Putamen (tissue), 1 donor: Measurements from ENCODE around the gene RAB6B.
"Not testable (repeated sequence)": the region's sequence is repeated elsewhere in the genome, so short reads cannot be mapped to it uniquely, and the experiment has no call there.

Experiments used
- DNase-seq: peaks from one replicate; pipeline ENCODE4 v3.0.0-alpha.2; 2016; ENCODE audit warnings: low spot score

Gene RAB6B

GRCh38 chr3:133812872-133813271 lies 82.8 kb downstream of the RAB6B start:
- no peak for DNase-seq

DNA sequence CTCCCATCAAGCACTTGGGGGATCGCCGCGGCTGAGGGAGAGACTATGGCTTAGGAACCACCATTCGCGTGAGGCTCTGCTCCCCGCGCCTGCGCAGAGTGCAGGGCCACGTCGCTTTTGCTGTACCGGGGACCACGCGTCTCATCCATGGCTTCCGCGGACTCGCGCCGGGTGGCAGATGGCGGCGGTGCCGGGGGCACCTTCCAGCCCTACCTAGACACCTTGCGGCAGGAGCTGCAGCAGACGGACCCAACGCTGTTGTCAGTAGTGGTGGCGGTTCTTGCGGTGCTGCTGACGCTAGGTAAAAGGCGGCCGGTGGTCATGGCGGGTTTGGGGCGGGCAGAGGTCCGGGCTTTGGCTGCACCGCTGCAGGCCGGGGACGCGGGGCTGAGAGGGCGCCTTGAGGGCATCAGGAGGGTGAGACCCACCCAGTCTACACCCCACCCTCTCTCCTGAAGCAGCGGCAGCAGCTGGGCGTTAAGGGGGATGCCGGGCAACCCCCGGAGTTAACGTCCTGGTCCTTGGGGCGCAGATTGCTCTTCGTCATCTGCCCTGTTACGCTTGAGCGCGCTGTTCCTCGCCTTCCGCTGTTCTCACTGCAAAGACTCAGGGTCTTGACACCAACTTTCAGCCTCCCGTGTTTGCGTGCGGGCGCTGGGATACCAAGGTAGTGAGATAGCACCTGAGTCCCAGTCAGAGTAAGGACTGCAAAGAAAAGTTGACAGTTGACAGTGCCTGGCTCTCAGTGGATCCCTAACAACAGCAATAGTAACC lies 89.8 kb downstream of the RAB6B start, which contains the start of gene SRPRB:
Gene SRPRB, plus strand, starts transcription at position 114 of the 774 bp plus-strand sequence. Its CDS starts 34 bp downstream, at position 148.
- DNase-seq = peak; percentile 95

- DNase-seq = no peak
Observed at GRCh38 chr3:133805384-133805701, 90.3 kb downstream of the RAB6B start.

- no peak for DNase-seq
Observed at GRCh38 chr3:133804896-133805295, 90.8 kb downstream of the RAB6B start.

GRCh38 chr3:133803469-133803868 lies 92.2 kb downstream of the RAB6B start:
- no peak for DNase-seq

DNA sequence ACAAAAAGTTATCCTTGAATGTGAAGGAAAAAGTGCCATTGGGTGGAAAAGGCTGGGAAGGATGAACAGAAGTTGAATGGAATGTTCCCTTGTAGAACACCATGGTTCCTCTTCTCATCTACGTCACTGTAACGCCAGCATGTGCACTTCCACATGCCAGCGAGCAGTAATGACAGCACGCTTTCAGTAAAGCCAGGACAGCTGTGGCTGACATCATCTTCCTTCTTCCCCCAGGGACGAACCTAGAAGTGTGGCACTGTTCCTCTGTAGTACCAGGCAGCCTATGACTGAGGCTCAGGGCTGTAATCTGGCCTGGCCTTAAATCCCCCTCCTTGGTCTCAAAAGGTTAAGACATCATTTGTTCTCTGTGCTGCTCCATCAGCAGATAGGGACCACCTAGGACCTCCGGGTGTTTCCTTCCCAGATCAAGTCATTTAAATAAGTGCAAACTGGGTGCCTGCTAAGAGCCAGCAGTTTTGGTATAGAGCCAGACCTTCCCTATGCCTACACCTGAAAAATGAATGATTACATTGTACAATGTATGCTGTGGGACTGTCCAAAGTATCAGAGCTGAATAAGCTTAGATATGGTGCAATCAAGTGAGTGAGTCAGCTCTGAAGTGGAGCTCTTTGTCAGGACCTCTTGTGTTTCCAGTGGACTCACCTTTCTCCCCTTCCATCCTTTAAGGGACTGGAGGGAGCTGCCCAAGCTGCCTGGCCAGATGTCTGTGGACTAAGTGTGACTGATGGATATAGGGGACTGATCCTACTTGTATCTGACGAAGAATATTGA lies 95.7 kb downstream of the RAB6B start:
- DNase-seq = no peak

- DNase-seq = no peak
Observed at GRCh38 chr3:133797396-133798105, 98.1 kb downstream of the RAB6B start.

DNA sequence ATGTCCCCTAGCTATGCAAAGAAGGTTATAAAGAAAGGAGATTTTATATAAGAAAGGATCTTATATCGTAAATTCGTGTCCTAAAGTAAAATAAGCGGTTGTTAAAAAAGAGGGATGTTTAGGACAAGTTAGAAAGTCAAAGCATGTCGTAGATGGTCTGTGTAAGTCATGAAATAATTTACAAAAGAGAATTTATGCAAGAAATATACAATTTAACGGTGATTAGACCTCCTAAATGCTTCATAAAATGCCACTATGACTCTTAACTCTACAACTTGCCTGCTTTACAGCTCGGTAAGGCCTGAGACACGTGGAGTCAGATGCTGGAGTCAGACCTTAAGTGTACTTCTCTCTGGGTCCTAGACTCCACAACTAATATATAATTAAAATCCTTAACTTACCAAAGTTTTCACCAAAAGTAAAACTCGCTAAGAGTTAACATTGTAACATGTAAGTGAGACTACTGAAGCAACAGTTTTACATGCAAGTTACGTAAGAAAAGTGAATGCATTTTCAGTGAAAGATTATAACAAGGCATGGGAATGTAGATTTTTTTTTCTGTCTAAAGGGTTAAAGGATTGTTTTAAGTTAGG lies 103.4 kb downstream of the RAB6B start:
- DNase-seq = no peak

- no peak for DNase-seq
Observed at GRCh38 chr3:133788024-133788423, 107.7 kb downstream of the RAB6B start.

GRCh38 chr3:133783762-133784161 lies 111.9 kb downstream of the RAB6B start:
- no peak for DNase-seq

DNA sequence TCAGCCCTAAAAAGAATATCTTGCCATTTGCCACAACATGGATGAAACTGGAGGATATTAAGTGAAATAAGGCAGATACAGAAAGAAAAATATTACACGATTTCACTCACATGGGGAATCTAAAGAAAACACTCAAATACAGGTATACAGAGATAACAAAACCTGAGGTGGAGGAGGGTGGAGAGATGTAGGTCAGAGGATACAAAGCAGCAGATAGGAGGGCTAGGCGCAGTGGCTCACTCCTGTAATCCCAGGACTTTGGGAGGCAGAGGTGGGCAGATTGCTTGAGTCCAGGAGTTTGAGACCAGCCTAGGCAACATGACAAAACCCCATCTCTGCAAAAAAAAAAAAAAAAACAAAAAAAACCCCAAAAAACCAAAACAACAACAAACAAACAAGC lies 113.2 kb downstream of the RAB6B start:
- no peak for DNase-seq

GRCh38 chr3:133781570-133781969 lies 114.1 kb downstream of the RAB6B start:
- DNase-seq = no peak

DNA sequence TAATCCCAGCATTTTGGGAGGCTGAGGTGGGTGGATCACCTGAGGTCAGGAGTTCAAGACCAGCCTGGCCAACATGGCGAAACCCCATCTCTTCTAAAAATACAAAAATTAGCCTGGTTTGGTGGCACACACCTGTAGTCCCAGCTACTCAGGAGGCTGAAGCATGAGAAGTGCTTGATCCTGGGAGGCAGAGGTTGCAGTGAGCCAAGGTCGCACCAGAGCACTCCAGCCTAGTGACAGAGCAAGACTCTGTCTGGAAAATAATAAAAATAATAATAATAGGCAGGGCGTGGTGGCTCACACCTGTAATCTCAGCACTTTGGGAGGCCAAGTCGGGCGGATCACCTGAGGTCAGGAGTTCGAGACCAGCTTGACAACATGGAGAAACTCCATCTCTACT lies 114.9 kb downstream of the RAB6B start:
- not testable (repeated sequence) for DNase-seq

DNA sequence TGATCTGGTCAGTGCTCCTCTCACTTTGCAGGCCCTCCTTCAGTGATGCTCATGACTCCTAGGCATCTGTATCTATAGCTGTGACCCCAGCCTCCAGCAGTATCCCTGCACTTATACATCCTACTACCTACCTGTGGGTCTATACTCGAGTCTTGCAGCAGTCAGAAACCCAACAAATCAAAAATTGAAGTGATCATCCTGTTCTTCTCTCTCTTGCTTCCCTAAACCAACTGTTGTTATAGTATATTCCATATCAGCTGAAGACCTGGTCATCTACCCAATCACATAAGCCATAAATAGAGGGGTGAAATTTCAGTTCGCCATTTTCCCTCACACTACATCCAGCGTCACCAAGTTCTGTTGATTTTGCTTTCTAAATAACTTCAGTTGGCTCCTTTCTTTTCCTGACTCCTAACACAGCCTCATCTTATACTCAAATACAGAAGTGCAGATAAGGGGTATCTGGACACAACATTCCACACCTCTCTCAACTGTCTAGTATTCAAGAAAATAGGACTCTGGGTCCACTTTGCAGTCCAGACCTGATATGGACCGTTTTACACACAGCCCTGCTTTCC lies 116.0 kb downstream of the RAB6B start:
- no peak for DNase-seq

- no peak for DNase-seq
Observed at GRCh38 chr3:133777807-133778568, 117.7 kb downstream of the RAB6B start.

- no peak for DNase-seq
Observed at GRCh38 chr3:133776794-133777438, 118.8 kb downstream of the RAB6B start.

DNA sequence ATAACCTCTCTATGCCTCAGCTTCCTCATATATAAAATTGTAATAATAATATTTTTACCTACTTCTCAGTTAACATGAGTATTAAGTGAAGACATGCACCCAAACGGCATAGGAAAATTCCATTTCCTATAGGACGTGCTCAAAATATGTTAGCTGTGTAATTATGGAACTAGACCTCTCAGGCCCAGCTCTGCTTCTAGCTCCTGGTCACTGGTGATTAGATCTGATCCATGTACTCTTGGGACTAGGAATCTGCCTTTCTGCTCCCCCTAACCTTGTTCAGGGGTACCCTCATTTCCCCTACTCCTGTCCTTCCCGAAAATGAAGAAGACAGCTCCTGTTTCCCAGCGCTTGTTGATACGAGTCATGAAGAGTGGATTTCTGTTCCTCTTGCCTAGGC lies 119.8 kb downstream of the RAB6B start:
- DNase-seq = no peak

GRCh38 chr3:133775309-133775708 lies 120.4 kb downstream of the RAB6B start:
- no peak for DNase-seq
